NCI-H2081 (cell line): Measurements from ENCODE around the gene CTNNA3.
A peak's percentile ranks its signal among the peaks of the same experiment; 100 is the strongest.

Source experiments
- DNase-seq, 2 experiments: peaks; one replicate each; lab custom pipeline; 2025; lab: John Stamatoyannopoulos, UW

The CTNNA3 gene

DNA sequence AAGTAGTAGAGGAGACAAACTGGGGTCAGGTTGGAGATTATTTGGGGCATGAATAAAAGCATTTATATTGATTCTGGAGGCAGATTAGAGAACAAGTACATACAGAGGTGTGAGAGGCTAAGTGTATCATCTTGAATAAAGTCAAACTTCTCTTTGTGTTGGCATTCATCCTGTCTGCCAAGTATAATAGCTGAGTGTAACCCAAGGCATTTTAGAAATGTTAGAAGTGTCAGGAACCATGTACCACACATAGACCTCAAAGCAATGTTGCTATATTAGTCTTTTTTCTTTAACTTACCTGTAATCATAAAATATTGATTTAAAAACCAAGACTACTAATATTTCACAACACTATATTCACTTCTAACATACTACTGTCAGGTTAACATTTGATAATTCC lies 826.4 kb downstream of the CTNNA3 start:
- DNase-seq, result no peak

GRCh38 chr10:66862687-66863258 lies 833.2 kb downstream of the CTNNA3 start:
- DNase-seq, result no peak

DNA sequence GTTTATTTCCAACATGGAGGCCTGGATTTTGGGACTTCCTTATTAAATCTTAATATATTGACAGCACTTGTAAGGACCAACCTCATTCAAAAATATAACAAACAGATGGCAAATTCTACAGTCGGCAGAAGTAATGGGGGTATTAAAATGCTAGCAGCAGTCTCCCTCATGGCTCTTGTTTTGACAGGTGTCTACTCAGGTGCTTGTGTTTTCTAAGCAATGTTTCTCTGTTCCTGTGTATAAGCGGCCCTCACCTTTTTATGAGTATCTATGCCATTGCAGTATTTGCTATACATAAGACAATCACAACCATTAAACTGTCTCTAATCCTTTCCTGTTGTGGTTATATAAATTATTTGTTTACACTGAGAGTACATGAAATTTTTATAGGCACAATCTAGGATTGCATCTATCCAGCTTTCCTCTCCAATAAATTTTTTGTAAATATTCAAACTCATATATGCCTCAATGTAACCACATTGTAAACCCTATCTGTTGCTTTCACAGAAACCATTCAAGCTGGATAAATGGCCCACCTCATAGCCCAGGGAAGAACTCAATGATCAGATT lies 835.5 kb downstream of the CTNNA3 start:
- DNase-seq, result no peak

DNA sequence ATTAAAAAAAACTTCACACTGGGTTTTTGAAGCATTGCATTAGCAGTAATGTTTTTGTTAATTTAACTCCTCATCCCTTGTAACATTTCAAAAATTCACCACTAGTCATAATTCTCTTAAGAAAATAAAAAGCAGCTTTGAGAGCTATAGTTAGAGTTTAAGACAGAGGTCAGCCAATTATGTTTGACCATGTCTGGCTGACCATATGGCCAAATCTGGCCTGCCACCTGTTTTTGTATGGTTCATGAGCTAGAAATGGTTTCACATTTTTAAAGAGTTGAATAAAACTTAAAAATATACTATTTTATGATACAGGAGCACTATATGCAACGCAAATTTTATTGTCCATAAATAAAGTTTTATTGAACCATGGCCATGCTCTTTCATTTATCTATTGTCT lies 843.2 kb downstream of the CTNNA3 start:
- DNase-seq, result no peak

DNA sequence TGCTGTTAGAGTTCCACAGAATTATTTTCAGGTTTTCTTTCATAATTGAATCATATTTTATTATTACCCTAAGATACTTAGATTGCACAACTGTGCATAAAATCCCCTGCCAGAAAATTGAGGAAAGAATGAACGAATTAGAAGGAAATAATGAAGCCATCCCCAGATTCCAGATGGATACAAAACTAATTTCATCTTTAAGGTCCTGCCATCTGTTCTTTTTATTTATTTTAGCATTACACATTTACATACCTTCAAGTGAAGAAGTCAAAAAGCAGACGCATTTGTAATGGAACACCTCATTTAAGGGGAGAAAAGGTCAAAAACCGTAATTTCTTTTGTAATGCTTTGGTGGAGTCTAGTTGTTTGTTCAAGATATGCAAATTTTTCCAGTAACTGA lies 847.1 kb downstream of the CTNNA3 start:
- no peak for DNase-seq

GRCh38 chr10:66844176-66844942 lies 851.6 kb downstream of the CTNNA3 start:
- no peak for DNase-seq

DNA sequence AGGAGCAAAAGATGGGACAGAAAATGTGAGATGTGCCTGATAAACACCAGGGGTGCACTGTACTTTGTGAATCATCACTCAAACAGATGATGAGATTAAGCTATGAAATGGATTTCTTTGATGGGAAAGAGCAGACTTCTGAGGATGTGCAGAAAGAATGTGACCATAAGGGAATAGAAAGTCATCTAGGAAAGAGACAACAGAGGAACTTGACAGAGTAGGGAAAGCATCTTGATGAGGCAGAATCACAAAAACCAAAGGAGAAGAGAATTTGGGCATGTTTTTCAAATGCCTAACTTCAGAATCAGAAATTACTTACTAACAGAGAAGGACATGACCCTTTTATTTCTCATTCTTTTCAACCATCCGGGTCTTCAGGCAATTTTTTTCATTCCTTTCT lies 852.6 kb downstream of the CTNNA3 start:
- DNase-seq, result no peak

GRCh38 chr10:66842867-66843266 lies 853.1 kb downstream of the CTNNA3 start:
- no peak for DNase-seq

- DNase-seq, result no peak
Measured at GRCh38 chr10:66842371-66842770, 853.6 kb downstream of the CTNNA3 start.

- no peak for DNase-seq
Measured at GRCh38 chr10:66838656-66839055, 857.3 kb downstream of the CTNNA3 start.

DNA sequence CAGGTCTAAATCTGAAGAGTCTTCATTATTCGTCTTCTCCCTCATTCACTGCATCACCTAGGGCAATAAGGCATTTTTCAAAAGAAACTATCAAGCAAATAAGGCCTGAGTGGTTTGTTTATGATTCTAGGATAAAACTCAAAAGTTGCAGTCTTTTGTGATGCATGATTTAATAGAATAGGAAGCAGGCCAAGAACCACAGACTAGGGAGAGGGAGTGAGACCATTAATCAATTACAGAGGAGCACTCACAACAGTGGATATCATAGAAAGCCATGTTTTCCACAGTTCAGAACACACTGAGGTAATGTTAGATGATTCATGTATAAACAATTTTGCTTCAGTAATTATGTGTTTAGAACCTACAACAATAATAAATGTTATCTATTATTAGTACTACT lies 858.0 kb downstream of the CTNNA3 start:
- DNase-seq, result no peak

- DNase-seq, result peak in 1 of 2 experiments; percentile 4
Measured at GRCh38 chr10:66837335-66837734, 858.7 kb downstream of the CTNNA3 start.

DNA sequence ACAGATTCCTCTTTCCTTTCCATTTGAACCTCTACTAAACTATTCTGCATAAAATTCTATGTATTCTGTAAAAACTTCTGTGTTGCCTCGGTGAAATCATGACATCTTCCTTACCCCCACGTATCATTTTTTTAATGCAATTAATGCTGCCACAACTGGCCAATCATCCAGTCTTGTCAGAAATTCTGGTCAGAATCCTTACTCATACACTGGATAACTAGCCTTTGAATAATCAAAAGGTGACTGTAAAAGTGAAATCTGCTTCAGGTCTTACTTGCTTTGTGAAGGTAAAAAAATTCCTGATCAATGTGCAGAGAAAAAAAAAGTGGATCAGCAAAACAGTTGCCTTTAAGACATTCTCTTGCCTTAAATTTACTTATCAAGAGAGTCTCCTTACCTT lies 859.2 kb downstream of the CTNNA3 start:
- DNase-seq, result no peak

DNA sequence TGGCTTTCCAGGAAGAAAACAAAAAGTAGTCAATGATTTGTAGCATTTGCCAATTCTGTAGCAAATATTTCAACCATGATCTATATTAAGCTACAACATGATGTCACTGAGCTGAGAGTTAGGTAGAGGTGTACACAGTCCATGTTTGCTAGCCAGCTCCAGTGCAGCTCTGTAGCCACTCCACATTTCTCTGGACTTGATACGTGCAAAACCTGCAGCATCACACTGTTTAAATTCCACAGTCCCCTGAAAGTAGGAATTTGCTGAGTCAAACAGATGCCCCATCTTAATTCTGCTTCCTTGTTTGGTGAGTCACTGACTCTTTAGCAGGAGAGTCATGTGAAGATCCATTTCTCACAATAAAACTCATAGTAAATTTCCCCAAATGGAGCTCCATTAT lies 859.9 kb downstream of the CTNNA3 start:
- DNase-seq, result no peak

DNA sequence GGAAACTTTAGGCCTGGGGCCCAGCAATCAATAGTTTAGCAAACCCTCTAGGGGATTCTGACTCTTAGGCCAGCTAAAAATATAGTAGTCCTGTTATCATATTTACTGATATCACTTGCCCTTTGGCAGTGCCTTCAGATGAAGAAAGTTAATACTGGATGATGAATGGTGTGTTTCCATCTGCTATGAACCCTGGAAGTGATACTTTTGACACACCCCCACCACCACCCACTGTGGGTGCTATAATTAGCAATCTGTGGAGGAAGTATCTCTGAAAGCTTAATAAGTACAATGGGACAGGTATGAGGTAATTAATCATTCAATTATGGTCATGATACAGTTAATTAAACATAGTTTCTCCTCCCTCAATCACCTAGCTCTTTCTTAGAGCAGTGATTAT lies 860.6 kb downstream of the CTNNA3 start:
- no peak for DNase-seq

DNA sequence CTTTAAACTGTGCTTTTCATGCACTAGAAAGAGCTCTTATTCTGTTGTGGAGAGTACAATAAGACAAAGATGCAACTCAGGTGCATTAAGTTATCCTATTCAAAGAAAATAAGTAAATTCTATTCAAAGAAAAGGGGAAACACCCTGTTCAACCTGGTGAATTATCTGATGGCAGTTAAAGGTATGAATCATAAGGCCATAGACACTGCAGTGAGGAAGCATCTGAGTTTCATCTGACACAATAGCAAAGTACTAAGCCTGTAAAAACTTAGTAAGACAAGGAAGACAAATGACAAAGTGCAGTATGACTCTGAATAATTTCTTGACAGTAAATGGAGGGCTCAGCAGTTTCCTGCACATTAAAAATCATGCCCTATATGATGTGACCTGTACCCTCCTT lies 861.2 kb downstream of the CTNNA3 start:
- DNase-seq, result no peak

DNA sequence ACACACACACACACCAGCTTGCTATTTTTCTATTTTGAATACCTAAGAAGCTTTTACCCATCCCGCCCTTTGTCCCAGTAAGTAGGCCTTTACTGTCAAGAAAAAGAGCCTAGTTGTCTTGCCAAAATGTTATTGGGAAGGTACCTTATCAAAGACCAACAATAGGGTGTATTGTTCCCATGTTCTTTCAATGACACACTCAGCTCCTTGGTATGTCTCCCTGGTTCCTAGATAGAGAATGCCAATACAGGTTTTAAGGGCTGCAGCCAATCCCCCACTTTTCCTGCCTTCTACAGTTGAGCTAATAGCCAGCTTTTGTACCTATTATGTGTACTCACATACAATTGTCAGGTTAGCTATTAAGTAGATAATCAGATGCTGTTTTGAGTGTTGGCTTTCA lies 862.1 kb downstream of the CTNNA3 start:
- no peak for DNase-seq

DNA sequence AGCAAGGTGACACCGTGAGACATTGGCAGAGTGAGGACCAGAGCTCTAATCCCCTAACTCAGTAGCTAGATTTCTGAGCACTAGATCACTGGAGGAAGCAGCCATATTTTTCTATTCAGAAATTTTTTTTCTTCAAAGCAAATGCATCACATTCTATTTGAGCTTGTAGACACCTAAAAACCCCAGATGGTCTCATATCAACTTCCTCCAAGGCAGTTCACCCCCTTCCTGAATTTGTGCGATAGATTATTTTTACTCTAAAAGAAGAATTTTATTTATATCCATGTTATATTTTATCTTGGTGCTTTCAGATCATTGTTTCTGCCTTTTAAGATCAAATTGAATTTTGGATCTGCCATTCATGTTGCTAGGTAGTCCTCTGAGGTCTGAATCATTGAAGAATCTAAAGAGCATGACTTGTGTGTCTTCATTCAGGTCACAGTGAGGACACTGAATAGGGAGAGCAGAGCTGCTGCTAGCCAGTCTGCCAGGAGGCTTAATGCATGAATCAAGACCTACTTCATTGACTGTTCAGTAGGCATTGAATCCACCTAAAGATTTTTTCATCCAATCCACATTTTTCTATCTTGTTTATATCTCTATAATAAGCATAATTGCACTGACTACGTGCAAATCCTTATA lies 863.1 kb downstream of the CTNNA3 start:
- DNase-seq, result no peak

DNA sequence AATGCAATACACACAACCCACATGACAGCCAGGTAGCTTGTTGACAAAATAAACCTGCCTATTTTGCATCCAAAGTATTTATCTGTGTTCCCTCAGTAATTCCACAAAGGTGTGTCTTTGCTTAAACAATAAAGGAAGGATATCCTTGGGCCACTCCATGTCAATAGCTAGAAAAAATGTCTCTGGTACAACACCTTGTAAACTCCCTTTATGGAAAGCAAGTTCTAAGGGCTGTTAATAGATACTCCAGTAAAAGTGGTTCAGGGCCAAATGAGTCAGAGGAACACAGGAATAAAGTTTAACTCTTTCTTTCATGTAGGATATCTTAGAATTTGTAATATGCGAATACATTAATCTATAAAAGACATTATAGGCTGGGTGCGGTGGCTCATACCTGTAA lies 867.0 kb downstream of the CTNNA3 start:
- DNase-seq, result no peak

GRCh38 chr10:66827353-66827752 lies 868.6 kb downstream of the CTNNA3 start:
- no peak for DNase-seq

GRCh38 chr10:66823301-66823700 lies 872.7 kb downstream of the CTNNA3 start:
- DNase-seq, result no peak

GRCh38 chr10:66822801-66823200 lies 873.2 kb downstream of the CTNNA3 start:
- peak in 1 of 2 experiments; percentile 5 for DNase-seq

GRCh38 chr10:66819691-66820090 lies 876.3 kb downstream of the CTNNA3 start:
- DNase-seq, result no peak
